Spleen (tissue), 11 donors: Measurements from ENCODE around the gene SLC26A2. TPM values are rescaled to one million over a fixed set of nuclear protein-coding genes. Genes with fewer than 3 reads are reported as not detected.

Experiments
- DNase-seq: peaks from one replicate; pipeline ENCODE4 v3.0.0-alpha.2; 2020
- H3K27ac ChIP-seq, 8 donors: fragments of 200-600 bp; sonication (generic) in 7 of 8; 1 replicate in 4 of 8; 2 replicates in 4 of 8; pipeline versions ENCODE4 v1.5.0 to v1.8.0; 2016 to 2021; ENCODE audit warnings: inconsistent platforms in 4 of 8, mild to moderate bottlenecking in 4 of 8, moderate library complexity in 1 of 8
- H3K27me3 ChIP-seq, 7 donors: fragments of 200-600 bp; sonication (generic) in 6 of 7; replicated peaks in 1 of 7; 1 replicate in 4 of 7; 2 replicates in 3 of 7; pipeline versions ENCODE4 v1.5.0 to v1.8.0; 2016 to 2021; ENCODE audit warnings: inconsistent platforms in 3 of 7, mild to moderate bottlenecking in 1 of 7
- H3K36me3 ChIP-seq, 6 donors: fragments of 200-600 bp; sonication (generic) in 5 of 6; 1 replicate in 4 of 6; 2 replicates in 2 of 6; pipeline versions ENCODE4 v1.5.0 to v1.8.0; 2016 to 2021; ENCODE audit warnings: inconsistent platforms in 2 of 6
- H3K4me1 ChIP-seq, 6 donors: fragments of 200-600 bp; sonication (generic) in 5 of 6; 1 replicate in 3 of 6; 2 replicates in 3 of 6; pipeline versions ENCODE4 v1.5.0 to v1.8.0; 2016 to 2021; ENCODE audit warnings: inconsistent platforms in 3 of 6
- H3K4me3 ChIP-seq, 8 donors: fragments of 200-600 bp; sonication (generic) in 7 of 8; 1 replicate in 4 of 8; 2 replicates in 4 of 8; pipeline versions ENCODE4 v1.5.0 to v1.8.0; 2016 to 2021; ENCODE audit warnings: inconsistent platforms in 4 of 8, mild to moderate bottlenecking in 4 of 8, moderate library complexity in 2 of 8
- H3K9me3 ChIP-seq, 8 donors: fragments of 200-600 bp; sonication (generic) in 7 of 8; 1 replicate in 4 of 8; 2 replicates in 4 of 8; pipeline versions ENCODE4 v1.5.0 to v1.8.0; 2016 to 2021; ENCODE audit warnings: inconsistent platforms in 4 of 8
- POLR2A ChIP-seq, 3 donors: fragments of 450-650 bp; IDR thresholded peaks; one replicate each; pipeline ENCODE4 v1.5.1; 2017; ENCODE audit warnings: antibody characterized with exemption in 3 of 3, mild to moderate bottlenecking in 1 of 3
- POLR2AphosphoS5 ChIP-seq, 3 donors: sonication (generic); formaldehyde crosslinking; IDR thresholded peaks; one replicate each; pipeline ENCODE4 v1.5.1; 2017; ENCODE audit warnings: antibody characterized with exemption in 3 of 3
- WGBS, 5 donors: extraction: QIAGEN DNeasy Blood & Tissue Kit in 3 of 5; methylation state at CpG; one replicate each; pipeline versions ENCODE4 v1.1.5 to v1.1.7; 2013 to 2018; 5-methylcytosine and 5-hydroxymethylcytosine counted together
- intact Hi-C: fragments of 100-400 bp; cut with DNase I; formaldehyde crosslinking; loops from one replicate; pipeline ENCODE4 v1.15.0; 2023; ENCODE audit warnings: low total_unique reads
- polyA plus RNA-seq, 3 donors: library from polyadenylated mRNA; stranded (reverse); fragments of 200-250 nt; gene quantifications; one replicate each; pipeline ENCODE4 v1.2.1, GENCODE V29; 2013
- total RNA-seq, 7 donors: library from RNA; depleted of rRNA in 3 of 7; stranded (reverse); fragments of >200 nt in 3 of 7; fragmentation: NEBNext Ultra II Directional in 4 of 7; extraction: Animal tissue kit (Norgen Biotek cat#: 25700) in 4 of 7; gene quantifications; one replicate each; pipeline versions ENCODE4 v1.1.0 to v1.2.1, GENCODE V29; 2016 to 2021
- TF ChIP-seq, protein P1 (sequence below), 11 experiments: fragments of 200-600 bp in 7 of 11; fragments of 450-650 bp in 4 of 11; sonication (generic) in 4 of 11; IDR thresholded peaks in 8 of 11; conservative IDR thresholded peaks in 3 of 11; 1 replicate in 7 of 11; 2 replicates in 4 of 11; pipeline versions ENCODE4 v1.4.0 to v1.8.0; 2016 to 2021; ENCODE audit warnings: antibody characterized with exemption in 11 of 11, inconsistent platforms in 4 of 11, mild to moderate bottlenecking in 1 of 11
- donor health status: healthy with polysubstance abuse.
- donor health status: DM: no; HTN: no; CAD: no; lungs with moderate emphysema.
- donor health status: DM: no; HTN: no; CAD: no.
- donor health status: Bipolar disorder and iron deficiency.
- donor health status: healthy.
- donor health status: DM: no; HTN: no; CAD: no.
- donor health status: DM: yes; HTN: yes; CAD: no.

Gene SLC26A2
- total and polyA plus RNA-seq, 10 donors: 1.9 to 14.8 (median 10.1) TPM

DNA sequence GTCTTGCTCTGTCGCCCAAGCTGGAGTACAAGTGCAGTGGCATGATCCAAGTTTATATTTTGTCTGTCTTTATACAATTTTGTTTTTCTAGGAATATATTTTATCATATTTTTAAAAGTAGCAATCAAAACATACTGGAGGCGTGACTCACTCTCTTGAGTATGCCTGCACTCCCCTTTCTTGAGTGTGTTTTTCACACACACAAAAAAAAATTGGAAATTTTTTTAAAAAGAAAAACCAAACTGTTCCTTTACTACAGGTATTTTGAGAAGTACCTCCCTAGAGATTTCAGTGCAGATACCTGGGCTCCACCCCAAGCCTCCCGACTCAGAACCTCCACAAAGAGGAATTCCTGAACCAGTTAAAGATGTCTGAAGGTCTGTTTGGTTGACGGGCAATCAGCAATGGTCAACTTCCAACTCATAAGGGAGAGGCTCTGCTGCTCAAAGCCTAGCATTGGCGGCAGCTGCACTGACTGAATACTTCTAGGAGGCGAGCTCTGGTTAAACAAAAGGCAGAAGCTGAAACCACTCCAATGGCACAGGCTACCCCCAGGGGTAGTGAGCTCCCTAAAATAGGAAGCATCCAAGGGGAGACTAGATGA, 43.4 kb upstream of the SLC26A2 start:
- Histone ChIP-seq H3K4me3 (no peak overlapping the region), H3K36me3 (no peaks in the 10 kb centered on the region), H3K27me3 (no peaks in the 10 kb centered on the region), H3K4me1 (peaks cover 0 to 6% (median 0%) of the 10 kb centered on the region in 6 donors), H3K9me3 (no peaks in the 10 kb centered on the region), H3K27ac (no peak overlapping the region)
- intact Hi-C loops: no loop called here
- TF ChIP-seq POLR2A (IDR thresholded peaks at IDR 0.05): no peak
- TF ChIP-seq, protein P1, sequence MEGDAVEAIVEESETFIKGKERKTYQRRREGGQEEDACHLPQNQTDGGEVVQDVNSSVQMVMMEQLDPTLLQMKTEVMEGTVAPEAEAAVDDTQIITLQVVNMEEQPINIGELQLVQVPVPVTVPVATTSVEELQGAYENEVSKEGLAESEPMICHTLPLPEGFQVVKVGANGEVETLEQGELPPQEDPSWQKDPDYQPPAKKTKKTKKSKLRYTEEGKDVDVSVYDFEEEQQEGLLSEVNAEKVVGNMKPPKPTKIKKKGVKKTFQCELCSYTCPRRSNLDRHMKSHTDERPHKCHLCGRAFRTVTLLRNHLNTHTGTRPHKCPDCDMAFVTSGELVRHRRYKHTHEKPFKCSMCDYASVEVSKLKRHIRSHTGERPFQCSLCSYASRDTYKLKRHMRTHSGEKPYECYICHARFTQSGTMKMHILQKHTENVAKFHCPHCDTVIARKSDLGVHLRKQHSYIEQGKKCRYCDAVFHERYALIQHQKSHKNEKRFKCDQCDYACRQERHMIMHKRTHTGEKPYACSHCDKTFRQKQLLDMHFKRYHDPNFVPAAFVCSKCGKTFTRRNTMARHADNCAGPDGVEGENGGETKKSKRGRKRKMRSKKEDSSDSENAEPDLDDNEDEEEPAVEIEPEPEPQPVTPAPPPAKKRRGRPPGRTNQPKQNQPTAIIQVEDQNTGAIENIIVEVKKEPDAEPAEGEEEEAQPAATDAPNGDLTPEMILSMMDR (IDR thresholded peaks at IDR 0.05 in 8 of 11, conservative IDR thresholded peaks at IDR 0.05 in 3 of 11): no peak
- no peak for TF ChIP-seq POLR2AphosphoS5 (IDR thresholded peaks at IDR 0.05)
- 75 to 90% (median 80%) methylated on average over 6 of the region's 6 CpGs for WGBS, 5 donors
- DNase-seq: no peak

DNA sequence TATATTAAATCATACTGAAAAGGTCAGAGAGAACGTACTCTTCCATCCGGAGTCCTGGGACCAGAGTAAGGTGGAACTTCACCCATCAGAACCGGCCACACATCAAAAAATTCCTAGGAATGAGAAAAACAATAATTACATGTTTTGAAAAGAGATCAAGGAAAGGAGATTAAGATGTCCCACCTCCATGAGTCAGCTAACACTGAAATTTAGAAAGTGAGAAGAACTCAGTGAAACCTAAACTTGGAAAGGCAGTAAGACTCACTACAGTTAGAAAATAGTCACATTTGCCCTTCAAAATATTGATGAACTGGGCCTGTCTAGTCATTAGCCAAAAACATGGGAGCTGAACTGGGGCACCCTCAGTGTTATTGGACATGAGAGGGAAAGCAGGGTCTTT, 39.0 kb upstream of the SLC26A2 start:
- Histone ChIP-seq H3K36me3 (no peaks in the 10 kb centered on the region), H3K4me1 (no peaks in the 10 kb centered on the region), H3K9me3 (no peaks in the 10 kb centered on the region), H3K4me3 (no peak overlapping the region), H3K27me3 (no peaks in the 10 kb centered on the region), H3K27ac (no peak overlapping the region)
- TF ChIP-seq POLR2A (IDR thresholded peaks at IDR 0.05) (no peak), POLR2AphosphoS5 (IDR thresholded peaks at IDR 0.05) (no peak)
- TF ChIP-seq, protein P1 (IDR thresholded peaks at IDR 0.05 in 8 of 11, conservative IDR thresholded peaks at IDR 0.05 in 3 of 11): no peak
- WGBS, 5 donors: 87 to 99% (median 93%) methylated on average over 3 of the region's 3 CpGs
- no peak for DNase-seq
- intact Hi-C loops: no loop called here

DNA sequence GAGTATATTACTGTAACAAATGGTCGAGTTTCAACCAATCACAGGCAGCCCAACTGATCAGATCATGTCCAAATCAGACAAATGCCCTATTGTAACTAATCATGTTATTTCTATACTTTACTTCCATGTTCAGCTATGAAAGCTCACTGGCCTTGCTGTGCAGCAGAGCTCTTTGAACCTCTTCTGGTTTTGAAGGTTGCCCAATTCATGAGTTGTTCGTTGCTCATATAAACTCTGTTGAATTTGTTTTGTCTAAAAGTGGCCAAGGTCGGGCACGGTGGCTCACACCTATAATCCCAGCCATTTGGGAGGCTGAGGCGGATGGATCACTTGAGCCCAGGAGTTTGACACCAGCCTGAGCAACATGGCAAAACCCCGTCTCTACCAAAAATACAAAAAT, 37.6 kb upstream of the SLC26A2 start:
- intact Hi-C loops: no loop called here
- WGBS, 5 donors: 88 to 94% (median 90%) methylated on average over 6 of the region's 6 CpGs
- no peaks in the 10 kb centered on the region for H3K4me1 ChIP-seq
- H3K4me3 ChIP-seq: no peak overlapping the region
- no peaks in the 10 kb centered on the region for H3K36me3 ChIP-seq
- H3K27ac ChIP-seq: no peak overlapping the region
- TF ChIP-seq, protein P1 (IDR thresholded peaks at IDR 0.05 in 8 of 11, conservative IDR thresholded peaks at IDR 0.05 in 3 of 11): no peak
- no peak for TF ChIP-seq POLR2A (IDR thresholded peaks at IDR 0.05)
- TF ChIP-seq POLR2AphosphoS5 (IDR thresholded peaks at IDR 0.05): no peak
- H3K27me3 ChIP-seq: no peaks in the 10 kb centered on the region
- DNase-seq: no peak
- no peaks in the 10 kb centered on the region for H3K9me3 ChIP-seq

DNA sequence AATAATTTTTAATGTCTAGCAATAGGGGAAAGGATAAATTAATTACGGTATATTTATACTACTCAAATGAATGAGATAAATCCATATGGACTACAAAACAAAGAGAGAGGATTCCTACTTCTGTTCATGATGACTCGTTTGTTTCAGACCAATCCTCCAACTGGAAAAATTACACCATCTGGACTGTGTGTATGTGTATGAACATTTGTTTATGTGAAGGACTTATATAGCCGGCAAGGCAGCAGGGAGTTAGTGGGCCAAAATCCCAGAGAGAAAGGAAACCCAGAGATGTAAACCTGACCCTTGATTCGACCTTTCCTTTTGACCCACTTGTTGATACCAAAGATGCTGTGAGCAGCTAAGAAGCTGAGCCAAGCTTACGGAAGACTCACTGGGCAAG, 36.1 kb upstream of the SLC26A2 start:
- H3K4me1 ChIP-seq: no peaks in the 10 kb centered on the region

More for the DNA sequence above, 36.1 kb upstream of the SLC26A2 start:
- H3K9me3 ChIP-seq: no peaks in the 10 kb centered on the region
- H3K27ac ChIP-seq: no peak overlapping the region
- 87 to 93% (median 91%) methylated on average over 5 of the region's 5 CpGs for WGBS, 5 donors
- no peak overlapping the region for H3K4me3 ChIP-seq
- H3K36me3 ChIP-seq: no peaks in the 10 kb centered on the region
- no peaks in the 10 kb centered on the region for H3K27me3 ChIP-seq
- DNase-seq: no peak
- TF ChIP-seq POLR2A (IDR thresholded peaks at IDR 0.05) (no peak), POLR2AphosphoS5 (IDR thresholded peaks at IDR 0.05) (no peak)
- TF ChIP-seq, protein P1 (IDR thresholded peaks at IDR 0.05 in 8 of 11, conservative IDR thresholded peaks at IDR 0.05 in 3 of 11): no peak
- intact Hi-C loops: no loop called here
